SU-DHL-6 (cell line): ENCODE results near the gene THSD4.

Experiments
- H2AFZ ChIP-seq: fragments of 200-600 bp; sonication (generic); 2 replicates; pipeline ENCODE4 v1.6.1; 2014; ENCODE audit warnings: low read depth, mild to moderate bottlenecking, moderate library complexity, mixed read lengths, antibody characterized with exemption, low read length; ENCODE audit not compliant: severe bottlenecking
- H3F3A ChIP-seq: fragments of 200-600 bp; shearing (Covaris generic); 2 replicates; pipeline ENCODE4 v1.6.0; 2016; ENCODE audit warnings: antibody characterized with exemption, mild to moderate bottlenecking; ENCODE audit not compliant: insufficient read depth
- H3K27ac ChIP-seq: fragments of 200-600 bp; sonication (generic); 2 replicates; pipeline ENCODE4 v1.5.1; 2016; ENCODE audit warnings: low read depth, mild to moderate bottlenecking, low read length, moderate library complexity, mixed read lengths
- H3K27me3 ChIP-seq: fragments of 200-600 bp; sonication (generic), shearing (Covaris generic); 2 replicates; pipeline ENCODE4 v1.6.0; 2014; ENCODE audit warnings: mild to moderate bottlenecking, low read length
- H3K36me3 ChIP-seq: fragments of 200-600 bp; sonication (generic); 2 replicates; pipeline ENCODE4 v1.6.1; 2014; ENCODE audit warnings: mild to moderate bottlenecking, low read length, mixed read lengths
- H3K4me2 ChIP-seq: fragments of 300-600, 200-600 bp; shearing (Covaris generic), sonication (generic); 2 replicates; pipeline ENCODE4 v1.6.0; 2014; ENCODE audit warnings: low read length, low read depth, mild to moderate bottlenecking; ENCODE audit not compliant: poor library complexity, severe bottlenecking
- H3K4me3 ChIP-seq: fragments of 200-600 bp; sonication (generic); 2 replicates; pipeline ENCODE4 v1.5.1; 2014; ENCODE audit warnings: antibody characterized with exemption, low read length, mild to moderate bottlenecking, mixed read lengths; ENCODE audit not compliant: insufficient read depth, poor library complexity, severe bottlenecking
- H3K79me2 ChIP-seq: fragments of 200-600 bp; sonication (generic); 2 replicates; pipeline ENCODE4 v1.6.1; 2014; ENCODE audit warnings: mild to moderate bottlenecking, low read length, moderate library complexity; ENCODE audit not compliant: insufficient read depth
- H3K9ac ChIP-seq: fragments of 200-600 bp; sonication (generic); 2 replicates; pipeline ENCODE4 v1.7.0; 2014; ENCODE audit warnings: mild to moderate bottlenecking, low read length
- H3K9me2 ChIP-seq: fragments of 200-600 bp; sonication (generic); replicated peaks from 2 replicates; pipeline ENCODE4 v1.6.1; 2014; ENCODE audit warnings: low read length; ENCODE audit not compliant: insufficient read depth
- H3K9me3 ChIP-seq: fragments of 200-600 bp; sonication (generic); 2 replicates; pipeline ENCODE4 v1.6.1; 2014; ENCODE audit warnings: low read length, mixed read lengths; ENCODE audit not compliant: insufficient read depth
- H4K20me1 ChIP-seq: fragments of 200-600 bp; sonication (generic); 2 replicates; pipeline ENCODE4 v1.6.1; 2014; ENCODE audit warnings: low read depth, mild to moderate bottlenecking, antibody characterized with exemption, low read length, moderate library complexity, mixed read lengths
- CTCF ChIP-seq: fragments of 200-600 bp; sonication (generic); IDR thresholded peaks from one replicate; pipeline ENCODE4 v1.5.1; 2017; ENCODE audit warnings: antibody characterized with exemption, mild to moderate bottlenecking, low read length, moderate library complexity; ENCODE audit not compliant: insufficient read depth, poor library complexity, severe bottlenecking
- EZH2phosphoT487 ChIP-seq: fragments of 200-600 bp; sonication (generic), shearing (Covaris generic); conservative IDR thresholded peaks from 2 replicates; pipeline ENCODE4 v1.6.1; 2018; ENCODE audit warnings: mild to moderate bottlenecking, antibody characterized with exemption, low read length, moderate library complexity, mixed read lengths

THSD4 gene

GRCh38 chr15:71657141-71657540, 541.9 kb downstream of the THSD4 start:
- H4K20me1 ChIP-seq, result no peaks in the 10 kb centered on the region
- H3K27me3 ChIP-seq, result no peaks in the 10 kb centered on the region
- H3K79me2 ChIP-seq, result no peaks in the 10 kb centered on the region
- no peak overlapping the region for H3K4me2 ChIP-seq
- no peak overlapping the region for H3K9ac ChIP-seq
- no peaks in the 10 kb centered on the region for H3F3A ChIP-seq
- no peak overlapping the region for H3K4me3 ChIP-seq
- H2AFZ ChIP-seq, result no peak overlapping the region
- TF ChIP-seq CTCF (no peak), EZH2phosphoT487 (no peak)
- no peak overlapping the region for H3K27ac ChIP-seq
- no peaks in the 10 kb centered on the region for H3K36me3 ChIP-seq
- H3K9me2 ChIP-seq, result no peaks in the 10 kb centered on the region
- H3K9me3 ChIP-seq, result no peaks in the 10 kb centered on the region

GRCh38 chr15:71658036-71658435, 542.8 kb downstream of the THSD4 start:
- no peak overlapping the region for H3K4me2 ChIP-seq
- no peaks in the 10 kb centered on the region for H4K20me1 ChIP-seq
- no peaks in the 10 kb centered on the region for H3K36me3 ChIP-seq
- H3K4me3 ChIP-seq, result no peak overlapping the region
- no peaks in the 10 kb centered on the region for H3K27me3 ChIP-seq
- no peak overlapping the region for H2AFZ ChIP-seq
- no peaks in the 10 kb centered on the region for H3K9me3 ChIP-seq
- no peak overlapping the region for H3K27ac ChIP-seq
- no peaks in the 10 kb centered on the region for H3K9me2 ChIP-seq
- TF ChIP-seq EZH2phosphoT487 (no peak), CTCF (no peak)
- H3K9ac ChIP-seq, result no peak overlapping the region
- H3F3A ChIP-seq, result no peaks in the 10 kb centered on the region
- H3K79me2 ChIP-seq, result no peaks in the 10 kb centered on the region

GRCh38 chr15:71658827-71659729, 543.8 kb downstream of the THSD4 start:
- Histone ChIP-seq H3F3A (no peaks in the 10 kb centered on the region), H3K36me3 (no peaks in the 10 kb centered on the region), H3K9me2 (no peaks in the 10 kb centered on the region), H4K20me1 (no peaks in the 10 kb centered on the region), H3K9me3 (no peaks in the 10 kb centered on the region), H3K27me3 (no peaks in the 10 kb centered on the region), H3K4me2 (no peak overlapping the region), H3K79me2 (no peaks in the 10 kb centered on the region), H3K27ac (no peak overlapping the region), H3K4me3 (no peak overlapping the region), H2AFZ (no peak overlapping the region), H3K9ac (no peak overlapping the region)
- no peak for TF ChIP-seq CTCF
- TF ChIP-seq EZH2phosphoT487, result no peak
